Psoas muscle (tissue), 8 donors: ENCODE data around the gene PPP4C. TPM values are rescaled to one million over a fixed set of nuclear protein-coding genes. Genes with fewer than 3 reads are reported as not detected.

Experiments
- ATAC-seq, 4 donors: fragments of 200-7000 bp; cut with Tn5 transposase; one replicate each; pipeline ENCODE4 v1.9.1; 2020; ENCODE audit warnings: moderate library complexity in 3 of 4, mild to moderate bottlenecking in 2 of 4
- DNase-seq, 2 donors: peaks; one replicate each; pipeline ENCODE4 v3.0.0-alpha.2; 2020
- H3K27ac ChIP-seq: fragments of 200-600 bp; one replicate; pipeline ENCODE4 v1.8.0; 2022
- H3K27me3 ChIP-seq, 3 donors: fragments of 200-600 bp in 1 of 3; one replicate each; pipeline versions ENCODE4 v1.6.1 to v1.8.0; 2013 to 2022; ENCODE audit warnings: low read length in 2 of 3, mild to moderate bottlenecking in 2 of 3, moderate library complexity in 1 of 3; ENCODE audit not compliant: insufficient read depth in 3 of 3
- H3K36me3 ChIP-seq, 2 donors: fragments of 200-600 bp in 1 of 2; one replicate each; pipeline versions ENCODE4 v1.6.1 to v1.8.0; 2013 to 2022; ENCODE audit warnings: low read depth in 1 of 2, mild to moderate bottlenecking in 1 of 2, moderate library complexity in 1 of 2; ENCODE audit not compliant: insufficient read depth in 1 of 2
- H3K4me1 ChIP-seq: fragments of 200-600 bp; one replicate; pipeline ENCODE4 v1.8.0; 2022
- H3K4me3 ChIP-seq: fragments of 200-600 bp; one replicate; pipeline ENCODE4 v1.8.0; 2022; ENCODE audit warnings: mild to moderate bottlenecking
- H3K9me3 ChIP-seq: fragments of 200-600 bp; one replicate; pipeline ENCODE4 v1.8.0; 2022
- WGBS, 3 donors: extraction: QIAGEN DNeasy Blood & Tissue Kit; methylation state at CpG; one replicate each; pipeline versions ENCODE4 v1.1.6 to v1.1.7; 2013; 5-methylcytosine and 5-hydroxymethylcytosine counted together
- intact Hi-C, 2 donors: fragments of 100-400 bp; cut with DNase I; formaldehyde crosslinking; loops; one replicate each; pipeline versions ENCODE4 v1.11.0 to v1.14.2; 2022
- polyA plus RNA-seq, 3 donors: library from polyadenylated mRNA; stranded (reverse); fragments of 200-250 nt; gene quantifications; one replicate each; pipeline ENCODE4 v1.2.3, GENCODE V29; 2013
- total RNA-seq, 4 donors: library from RNA; stranded (reverse); fragmentation: NEBNext Ultra II Directional in 2 of 4; extraction: Animal tissue kit (Norgen Biotek cat#: 25700) in 2 of 4; gene quantifications; one replicate each; pipeline versions ENCODE4 v1.2.1 to v1.2.4, GENCODE V29; 2021 to 2023
- TF ChIP-seq, protein P1 (sequence below): fragments of 200-600 bp; IDR thresholded peaks from one replicate; pipeline ENCODE4 v1.8.0; 2022; ENCODE audit warnings: antibody characterized with exemption
- donor health status: healthy with polysubstance abuse.
- donor health status: DM: no; HTN: no; CAD: no; lungs with moderate emphysema.
- donor health status: Bipolar disorder and iron deficiency.
- donor health status: healthy.
- donor health status: DM: yes; HTN: yes; CAD: no.
- donor health status: DM: no; HTN: no; CAD: no.
- donor health status: DM: no; HTN: no; CAD: no.
- donor health status: DM: yes; HTN: yes; CAD: no.

Gene PPP4C
- total and polyA plus RNA-seq, 7 donors: 38.1 to 172 (median 64.5) TPM

DNA sequence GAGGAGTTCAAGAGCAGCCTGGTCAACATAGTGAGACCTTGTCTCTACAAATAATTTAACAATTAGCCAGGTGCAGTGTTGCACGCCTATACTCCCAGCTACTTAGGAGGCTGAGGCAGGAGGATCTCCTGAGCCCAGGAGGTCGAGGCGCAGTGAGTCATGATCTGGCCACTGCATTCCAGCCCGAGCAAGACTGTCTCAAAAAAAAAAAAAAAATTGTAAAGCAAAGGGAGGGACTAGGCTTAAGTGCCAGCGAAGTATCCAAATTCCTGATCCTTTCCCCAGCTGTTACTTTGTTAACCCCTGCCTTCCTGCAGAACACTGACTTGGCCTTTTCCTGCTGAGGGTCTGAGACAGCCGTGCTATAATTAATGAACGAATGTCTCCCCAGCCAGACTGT, 34.9 kb downstream of the PPP4C start:
- H3K9me3 ChIP-seq: no peaks in the 10 kb centered on the region
- DNase-seq: no peak
- H3K4me3 ChIP-seq: no peak overlapping the region
- H3K36me3 ChIP-seq: peaks cover 0 to 68% of the 10 kb centered on the region in 2 donors
- TF ChIP-seq, protein P1, sequence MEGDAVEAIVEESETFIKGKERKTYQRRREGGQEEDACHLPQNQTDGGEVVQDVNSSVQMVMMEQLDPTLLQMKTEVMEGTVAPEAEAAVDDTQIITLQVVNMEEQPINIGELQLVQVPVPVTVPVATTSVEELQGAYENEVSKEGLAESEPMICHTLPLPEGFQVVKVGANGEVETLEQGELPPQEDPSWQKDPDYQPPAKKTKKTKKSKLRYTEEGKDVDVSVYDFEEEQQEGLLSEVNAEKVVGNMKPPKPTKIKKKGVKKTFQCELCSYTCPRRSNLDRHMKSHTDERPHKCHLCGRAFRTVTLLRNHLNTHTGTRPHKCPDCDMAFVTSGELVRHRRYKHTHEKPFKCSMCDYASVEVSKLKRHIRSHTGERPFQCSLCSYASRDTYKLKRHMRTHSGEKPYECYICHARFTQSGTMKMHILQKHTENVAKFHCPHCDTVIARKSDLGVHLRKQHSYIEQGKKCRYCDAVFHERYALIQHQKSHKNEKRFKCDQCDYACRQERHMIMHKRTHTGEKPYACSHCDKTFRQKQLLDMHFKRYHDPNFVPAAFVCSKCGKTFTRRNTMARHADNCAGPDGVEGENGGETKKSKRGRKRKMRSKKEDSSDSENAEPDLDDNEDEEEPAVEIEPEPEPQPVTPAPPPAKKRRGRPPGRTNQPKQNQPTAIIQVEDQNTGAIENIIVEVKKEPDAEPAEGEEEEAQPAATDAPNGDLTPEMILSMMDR: no peak
- no peaks in the 10 kb centered on the region for H3K4me1 ChIP-seq
- ATAC-seq: no peak
- 46 to 59% (median 52%) methylated on average over 6 to 7 of the region's 7 CpGs for WGBS, 3 donors
- H3K27ac ChIP-seq: no peak overlapping the region
- intact Hi-C loops: no loop called here
- H3K27me3 ChIP-seq: no peaks in the 10 kb centered on the region

DNA sequence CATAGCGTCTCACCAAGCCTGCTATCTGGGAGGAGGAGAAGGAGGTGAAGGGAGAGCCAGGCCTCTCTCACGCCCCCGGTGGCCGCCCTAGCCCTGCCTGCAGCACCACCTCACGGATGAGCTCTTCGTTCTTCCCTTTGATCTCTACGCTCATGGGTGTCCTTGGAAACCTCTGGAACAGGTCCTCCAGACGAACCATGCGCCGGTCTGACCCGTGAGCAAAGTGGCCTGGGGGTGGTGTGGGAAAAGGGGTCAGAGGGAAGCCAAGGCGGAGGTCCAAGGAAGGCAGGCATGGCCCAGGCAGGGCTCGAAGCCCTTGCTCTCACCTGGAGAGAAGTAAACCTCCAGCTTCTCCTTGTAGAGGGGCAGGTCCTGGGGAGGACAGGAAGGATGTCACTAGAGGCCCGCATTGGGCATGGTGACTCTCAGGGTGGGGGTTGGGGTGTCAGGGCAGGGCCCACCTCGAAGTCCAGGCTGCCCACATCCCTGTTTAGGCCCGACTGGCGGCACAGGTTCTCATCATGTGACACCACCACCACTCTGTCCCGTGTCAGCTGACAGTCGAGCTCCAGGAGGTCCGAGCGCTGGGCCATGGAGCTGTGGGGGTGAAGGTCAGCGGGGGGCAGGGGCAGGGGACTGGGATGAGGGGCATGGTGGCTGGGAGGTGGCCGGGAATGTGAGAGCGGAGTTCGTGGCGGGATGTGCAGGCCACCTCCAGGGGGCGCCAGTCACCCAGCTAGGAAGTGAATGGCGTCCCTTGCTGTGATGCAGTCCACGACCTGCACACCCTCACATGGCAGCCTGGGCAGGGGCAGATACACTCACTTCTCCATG, 36.6 kb downstream of the PPP4C start:
- 82 to 88% (median 84%) methylated on average over 29 of the region's 29 CpGs for WGBS, 3 donors
- Histone ChIP-seq H3K27ac (no peak overlapping the region), H3K27me3 (no peaks in the 10 kb centered on the region), H3K4me3 (no peak overlapping the region), H3K36me3 (peaks cover 0 to 72% of the 10 kb centered on the region in 2 donors), H3K9me3 (no peaks in the 10 kb centered on the region), H3K4me1 (no peaks in the 10 kb centered on the region)
- intact Hi-C loops: no loop called here
- TF ChIP-seq, protein P1: peak; percentile 57
- DNase-seq: peak; percentile 69 to 80
- ATAC-seq: peak; percentile 60 to 74 (median 64)

DNA sequence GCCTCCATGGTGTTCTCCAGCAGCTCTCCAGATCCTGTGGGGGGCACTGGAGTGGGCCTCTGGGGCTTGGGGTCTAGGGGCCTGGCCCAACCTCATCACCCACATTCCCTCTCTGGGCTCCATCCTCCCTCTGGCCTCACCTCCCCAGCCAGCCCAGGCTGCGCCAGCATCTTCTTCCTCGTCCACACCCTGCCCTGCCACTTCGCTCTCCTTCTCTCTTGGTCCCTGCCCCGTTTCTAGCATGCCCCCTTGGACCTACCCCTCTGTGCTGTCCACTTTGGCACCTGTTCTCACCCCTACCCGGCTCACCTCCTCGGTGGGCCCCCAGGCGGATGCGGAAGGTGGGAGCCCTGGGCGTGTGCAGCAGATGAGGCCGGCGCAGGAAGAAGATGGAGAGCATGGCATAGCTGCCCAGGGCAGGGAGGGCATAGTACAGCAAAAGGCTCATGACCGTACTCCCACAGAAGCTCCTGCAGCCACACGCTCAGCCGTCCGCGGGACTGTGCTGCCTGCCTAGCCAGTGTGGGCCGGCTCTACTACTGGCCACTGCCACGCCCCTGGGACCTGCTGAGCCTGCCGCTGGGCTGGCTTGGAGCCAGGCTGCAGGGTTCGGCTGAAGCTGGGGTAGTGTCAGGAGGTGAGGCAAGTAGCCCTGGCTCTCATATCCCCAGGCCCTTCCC, 37.4 kb downstream of the PPP4C start, which contains the start of gene GDPD3:
Gene GDPD3 (minus strand): TSS at position 507 of the 680 bp plus-strand sequence. CDS start 59 bp downstream, at position 448.
- 63 to 65% (median 64%) methylated on average over 16 to 20 of the region's 20 CpGs for WGBS, 3 donors
- no peak within 1 kb of the TSS for H3K4me3 ChIP-seq

DNA sequence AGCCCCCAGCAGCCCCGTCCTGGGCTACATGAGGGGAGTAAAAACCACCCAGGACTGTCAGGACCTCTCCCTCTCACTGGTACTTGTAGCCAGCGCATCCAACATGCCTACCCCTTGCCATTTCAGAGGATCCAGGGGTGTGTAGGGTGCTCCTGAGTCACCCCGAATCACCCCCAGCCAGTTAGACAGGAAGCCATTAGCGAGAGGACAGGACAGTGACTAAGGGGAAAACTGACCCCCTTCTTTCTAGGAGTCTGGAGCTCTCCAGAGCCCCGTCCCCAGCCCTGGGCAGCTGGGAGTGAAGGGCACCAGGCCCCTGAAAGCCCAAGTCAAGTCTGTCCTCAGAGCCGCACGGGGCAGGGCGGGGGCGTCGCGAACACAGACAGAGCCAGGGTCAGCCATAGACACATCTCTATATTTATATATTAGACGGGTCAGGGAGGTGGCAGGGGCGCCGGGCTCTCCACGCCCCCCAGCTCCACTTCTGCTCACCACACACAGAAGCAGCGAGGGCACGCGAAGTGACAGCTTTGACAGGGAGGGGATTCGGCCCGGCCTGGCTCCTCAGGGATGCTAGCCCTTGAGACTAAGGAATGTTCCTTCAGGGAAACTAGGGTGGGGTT, 38.0 kb downstream of the PPP4C start:
- Histone ChIP-seq H3K4me3 (no peak overlapping the region), H3K36me3 (peaks cover 0 to 72% of the 10 kb centered on the region in 2 donors), H3K9me3 (no peaks in the 10 kb centered on the region), H3K27me3 (no peaks in the 10 kb centered on the region), H3K4me1 (no peaks in the 10 kb centered on the region), H3K27ac (no peak overlapping the region)
- TF ChIP-seq, protein P1: no peak
- WGBS, 3 donors: 86 to 89% (median 86%) methylated on average over 20 of the region's 20 CpGs
- intact Hi-C loops: no loop called here
- DNase-seq (no peak), ATAC-seq (peak in 3 of 4 donors; percentile 3 to 18 (median 3))

More for the DNA sequence above, 37.4 kb downstream of the PPP4C start, which contains the start of gene GDPD3:
- H3K27ac ChIP-seq: no peak within 1 kb of the TSS
- DNase-seq (peak in 1 of 2 donors; percentile 53), ATAC-seq (peak; percentile 20 to 29 (median 26))
- no peaks in the 10 kb centered on the region for H3K27me3 ChIP-seq
- TF ChIP-seq, protein P1: no peak
- H3K4me1 ChIP-seq: no peaks in the 10 kb centered on the region
- H3K9me3 ChIP-seq: no peaks in the 10 kb centered on the region
- H3K36me3 ChIP-seq: peaks cover 0 to 72% of the 10 kb centered on the region in 2 donors
- intact Hi-C loops: no loop called here
